K562 (cell line): ENCODE results near the gene AACS. TPM values are rescaled to one million over a fixed set of nuclear protein-coding genes. Genes with fewer than 3 reads are reported as not detected.
A peak's percentile ranks its signal among the peaks of the same experiment; 100 is the strongest.

Experiments used
- ATAC-seq: fragments of 200-7000 bp; cut with Tn5 transposase; 3 replicates; pipeline ENCODE4 v1.9.1; 2020; ENCODE audit warnings: moderate library complexity
- BruUV-seq: library from RNA; stranded (reverse); fragments of 400-500 nt; replicated peaks from 2 replicates; lab custom pipeline; 2021; lab: Mats Ljungman, UMichigan
- CTCF ChIA-PET: fragments of 300-600 bp; formaldehyde crosslinking; extraction: SDS; loops from one replicate; lab custom pipeline; 2021; ENCODE audit warnings: low intra/inter-chr PET ratio; lab: Yijun Ruan, JAX
- POLR2A ChIA-PET: fragments of 300-600, 350-650 bp; sonication (Branson Sonifier 250); formaldehyde crosslinking; extraction: SDS; loops from one replicate; lab custom pipeline; 2021; ENCODE audit warnings: antibody characterized with exemption, inconsistent platforms; lab: Yijun Ruan, JAX
- DNase-seq, 4 experiments: peaks; one replicate each; pipeline versions ENCODE4 v3.0.0 to v3.0.0-alpha.2; 2011 to 2018; ENCODE audit warnings: low spot score in 3 of 4, mixed read lengths in 3 of 4; ENCODE audit errors: extremely low read depth in 1 of 4
- FAIRE-seq: peaks from 2 replicates; lab custom pipeline; 2011; peaks lifted over from hg19 to GRCh38; lab: Jason Lieb, UNC
- H2AFZ ChIP-seq: 2 replicates; pipeline ENCODE4 v1.6.0; 2011; ENCODE audit warnings: low read depth, low read length, control low read depth, inconsistent platforms
- H3K27ac ChIP-seq: fragments of 200-600 bp; 3 replicates; pipeline ENCODE4 v1.8.0; 2011; ENCODE audit warnings: low read depth, mild to moderate bottlenecking, control low read depth, inconsistent platforms, low read length, moderate library complexity, mixed read lengths; ENCODE audit errors: extremely low read depth
- H3K27me3 ChIP-seq, 2 experiments: fragments of 300-600 bp in 1 of 2; 2 replicates in 1 of 2; 3 replicates in 1 of 2; pipeline versions ENCODE4 v1.6.0 to v1.8.0; 2011; ENCODE audit warnings: inconsistent platforms in 2 of 2, low read length in 2 of 2, mild to moderate bottlenecking in 1 of 2, mixed read lengths in 1 of 2, moderate library complexity in 1 of 2; ENCODE audit not compliant: control insufficient read depth in 2 of 2, insufficient read depth in 2 of 2
- H3K36me3 ChIP-seq: fragments of 300-600 bp; 3 replicates; pipeline ENCODE4 v1.8.0; 2011; ENCODE audit warnings: mild to moderate bottlenecking, low read length, inconsistent platforms; ENCODE audit not compliant: control insufficient read depth, insufficient read depth
- H3K4me1 ChIP-seq, 2 experiments: fragments of 200-600 bp in 1 of 2; replicated peaks in 1 of 2; 2 replicates in 1 of 2; 3 replicates in 1 of 2; pipeline versions ENCODE4 v1.5.1 to v1.8.0; 2011; ENCODE audit warnings: inconsistent platforms in 2 of 2, low read length in 2 of 2, mild to moderate bottlenecking in 1 of 2, mixed read lengths in 1 of 2, moderate library complexity in 1 of 2; ENCODE audit not compliant: control insufficient read depth in 2 of 2, insufficient read depth in 2 of 2
- H3K4me2 ChIP-seq: 2 replicates; pipeline ENCODE4 v1.6.1; 2011; ENCODE audit warnings: low read length, control low read depth, inconsistent platforms, mixed read lengths; ENCODE audit not compliant: insufficient read depth
- H3K4me3 ChIP-seq: fragments of 200-600 bp; sonication (generic), shearing (Covaris generic); 2 replicates; pipeline ENCODE4 v1.5.1; 2016; ENCODE audit warnings: control low read depth, inconsistent platforms
- H3K79me2 ChIP-seq: fragments of 200-600 bp; 3 replicates; pipeline ENCODE4 v1.8.0; 2011; ENCODE audit warnings: low read length, inconsistent platforms; ENCODE audit not compliant: control insufficient read depth, insufficient read depth
- H3K9ac ChIP-seq, 2 experiments: 2 replicates each; pipeline versions ENCODE4 v1.6.0 to v1.6.1; 2011; ENCODE audit warnings: low read depth in 2 of 2, low read length in 2 of 2, control low read depth in 1 of 2, inconsistent platforms in 1 of 2, mild to moderate bottlenecking in 1 of 2, mixed read lengths in 1 of 2; ENCODE audit not compliant: insufficient read depth in 1 of 2
- H3K9me1 ChIP-seq: one replicate; pipeline ENCODE4 v1.6.0; 2011; ENCODE audit warnings: inconsistent platforms, mild to moderate bottlenecking, low read length, moderate library complexity; ENCODE audit not compliant: control insufficient read depth, insufficient read depth
- H3K9me3 ChIP-seq: replicated peaks from 2 replicates; pipeline ENCODE4 v1.5.1; 2011; ENCODE audit warnings: low read depth, low read length, inconsistent platforms; ENCODE audit not compliant: control insufficient read depth, insufficient read depth
- H4K20me1 ChIP-seq: replicated peaks from 2 replicates; pipeline ENCODE4 v1.6.1; 2011; ENCODE audit warnings: low read length, inconsistent platforms, mixed read lengths; ENCODE audit not compliant: control insufficient read depth, insufficient read depth
- ATF3 ChIP-seq, 2 experiments: fragments of 450-650 bp in 1 of 2; sonication (generic) in 1 of 2; formaldehyde crosslinking in 1 of 2; IDR thresholded peaks in 1 of 2; conservative IDR thresholded peaks in 1 of 2; 2 replicates each; pipeline versions ENCODE4 v1.6.1 to v1.8.1; 2016 to 2023; ENCODE audit warnings: mild to moderate bottlenecking in 2 of 2, moderate library complexity in 2 of 2, inconsistent platforms in 1 of 2, missing genetic modification reagents in 1 of 2
- BHLHE40 ChIP-seq: IDR thresholded peaks from 2 replicates; pipeline ENCODE4 v1.6.1; 2011; ENCODE audit warnings: low read length, improper control_type of control experiment
- BRF2 ChIP-seq: IDR thresholded peaks from 3 replicates; pipeline ENCODE4 v1.6.1; 2011; ENCODE audit warnings: borderline replicate concordance, mild to moderate bottlenecking; ENCODE audit not compliant: insufficient read length, insufficient read depth
- MNT ChIP-seq, 2 experiments: fragments of 450-650 bp; conservative IDR thresholded peaks; 2 replicates each; pipeline ENCODE4 v1.6.1; 2017; ENCODE audit warnings: mild to moderate bottlenecking in 2 of 2, moderate library complexity in 2 of 2
- NFE2 ChIP-seq: IDR thresholded peaks from 2 replicates; pipeline ENCODE4 v1.6.1; 2014; ENCODE audit warnings: antibody characterized with exemption, low read depth
- NR2F6 ChIP-seq: fragments of 450-650 bp; formaldehyde crosslinking; IDR thresholded peaks from 2 replicates; pipeline ENCODE4 v1.4.0; 2020; ENCODE audit warnings: mild to moderate bottlenecking
- PHF20 ChIP-seq: fragments of 450-650 bp; IDR thresholded peaks from 2 replicates; pipeline ENCODE4 v1.6.1; 2018; ENCODE audit not compliant: partially characterized antibody
- RCOR1 ChIP-seq, 2 experiments: IDR thresholded peaks; 2 replicates each; pipeline ENCODE4 v1.6.1; 2012; ENCODE audit warnings: low read depth in 2 of 2, low read length in 2 of 2, borderline replicate concordance in 1 of 2, improper control_type of control experiment in 1 of 2
- ZNF408 ChIP-seq: fragments of 250-450 bp; sonication (Bioruptor Pico); IDR thresholded peaks from 2 replicates; pipeline ENCODE4 v1.4.0; 2020; ENCODE audit warnings: low read depth, mild to moderate bottlenecking, moderate library complexity
- ZNF431 ChIP-seq: sonication (generic); formaldehyde crosslinking; IDR thresholded peaks from 2 replicates; pipeline ENCODE4 v1.8.0; 2022; ENCODE audit warnings: mild to moderate bottlenecking, missing genetic modification reagents
- ZNF639 ChIP-seq, 2 experiments: fragments of 200-800 bp in 1 of 2; sonication (Bioruptor generic) in 1 of 2; sonication (generic) in 1 of 2; formaldehyde crosslinking in 1 of 2; IDR thresholded peaks in 1 of 2; conservative IDR thresholded peaks in 1 of 2; 2 replicates each; pipeline versions ENCODE4 v1.5.0 to v1.6.1; 2016 to 2020; ENCODE audit warnings: missing compliant biosample characterization in 1 of 2, missing genetic modification characterization in 1 of 2, missing genetic modification reagents in 1 of 2
- WGBS: fragments of 100-300 bp; shearing (Covaris generic); methylation state at CpG from one replicate; pipeline ENCODE4 v1.1.6; 2016; ENCODE audit warnings: low coverage, mixed read lengths; ENCODE audit not compliant: insufficient coverage; ENCODE audit errors: missing lambda C conversion rate; 5-methylcytosine and 5-hydroxymethylcytosine counted together
- in situ Hi-C: fragments of 300-500 bp; cut with MboI; formaldehyde crosslinking; loops from 4 replicates; pipeline ENCODE4 v1.15.0; 2018; ENCODE audit warnings: inconsistent platforms, mixed read lengths
- intact Hi-C: fragments of 100-400 bp; cut with micrococcal nuclease; formaldehyde crosslinking; loops from 2 replicates; pipeline ENCODE4 v1.14.2; 2022
- polyA plus RNA-seq, 8 experiments: library from polyadenylated mRNA; depleted of rRNA in 4 of 8; stranded (reverse) in 5 of 8; unstranded in 3 of 8; fragments of >200 nt; fragmentation: Nextera tagmentation in 2 of 8; fragmentation: Illumina TruSeq in 1 of 8; extraction: Ambion mirVana in 2 of 8; extraction: Trizol in 1 of 8; gene quantifications; 2 replicates each; pipeline versions ENCODE4 v1.2.1 to v1.2.3, GENCODE V29; 2011 to 2014; ENCODE audit warnings: inconsistent platforms in 1 of 8, missing spikeins in 1 of 8
- total RNA-seq, 7 experiments: library from RNA; depleted of rRNA in 6 of 7; stranded (reverse); fragments of >200 nt in 6 of 7; fragmentation: Illumina TruSeq in 2 of 7; extraction: Trizol in 2 of 7; gene quantifications; 2 replicates each; pipeline versions ENCODE4 v1.2.1 to v1.2.3, GENCODE V29; 2011 to 2021; ENCODE audit warnings: low replicate concordance in 1 of 7
- TF ChIP-seq, protein P1 (sequence below): sonication (generic); formaldehyde crosslinking; IDR thresholded peaks from 2 replicates; pipeline ENCODE4 v1.9.0; 2022; ENCODE audit warnings: mild to moderate bottlenecking, missing genetic modification reagents

The AACS gene
- total and polyA plus RNA-seq, 9 of the 15 experiments (the other 6 are each of a cell fraction or from before 2014, with no cell fraction given), result 2.4 to 13.0 (median 6.0) TPM

DNA sequence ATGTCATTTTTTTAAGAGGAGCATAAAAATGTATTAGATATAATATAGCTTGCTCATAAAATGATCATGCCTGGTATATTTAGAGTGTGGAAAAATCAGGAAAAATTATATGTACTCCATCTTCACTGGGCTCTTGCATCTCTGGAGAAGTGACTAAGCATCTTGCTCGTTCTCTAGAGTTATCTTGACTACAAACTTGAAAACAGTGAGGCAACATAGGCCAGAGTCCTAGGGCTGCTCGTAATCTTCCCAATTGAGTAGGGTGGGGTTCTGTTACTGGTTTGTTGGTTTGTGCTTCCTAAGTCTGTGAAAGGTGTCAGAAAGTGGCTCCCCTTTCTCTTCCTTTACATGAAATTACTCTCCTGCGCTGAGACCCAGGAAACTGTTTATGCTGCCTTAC is 46.2 kb downstream of the AACS start:
- FAIRE-seq, result peak; percentile 86
- in situ Hi-C loops, result no loop called here
- H3K27me3 ChIP-seq, result no peaks in the 10 kb centered on the region
- TF ChIP-seq BRF2 (no peak), MNT (conservative IDR thresholded peaks at IDR 0.05) (no peak), NR2F6 (CRISPR knock-in tag) (no peak), BHLHE40 (no peak), RCOR1 (IDR thresholded peaks at IDR 0.05; ENCODE audit: borderline replicate concordance in 1 of 2, low read depth in 2 of 2, low read length in 2 of 2) (peak in 1 of 2 experiments; percentile 24; a peak in 1 of 4 replicates), ZNF431 (CRISPR knock-in tag) (no peak), PHF20 (no peak), ZNF408 (CRISPR knock-in tag) (no peak), ATF3 (IDR thresholded peaks at IDR 0.05) (peak; percentile 38; the same call in 1 of the 2 replicates), ATF3 (CRISPR knock-in tag; conservative IDR thresholded peaks at IDR 0.05) (no peak), NFE2 (peak; percentile 83), ZNF639 (CRISPR knock-in tag; conservative IDR thresholded peaks at IDR 0.05 in 1 of 2, IDR thresholded peaks at IDR 0.05 in 1 of 2) (no peak)
- TF ChIP-seq, protein P1, sequence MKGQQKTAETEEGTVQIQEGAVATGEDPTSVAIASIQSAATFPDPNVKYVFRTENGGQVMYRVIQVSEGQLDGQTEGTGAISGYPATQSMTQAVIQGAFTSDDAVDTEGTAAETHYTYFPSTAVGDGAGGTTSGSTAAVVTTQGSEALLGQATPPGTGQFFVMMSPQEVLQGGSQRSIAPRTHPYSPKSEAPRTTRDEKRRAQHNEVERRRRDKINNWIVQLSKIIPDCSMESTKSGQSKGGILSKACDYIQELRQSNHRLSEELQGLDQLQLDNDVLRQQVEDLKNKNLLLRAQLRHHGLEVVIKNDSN (CRISPR knock-in tag), result no peak

More for the DNA sequence above, 46.2 kb downstream of the AACS start:
- ChIA-PET CTCF (no interaction called here), POLR2A (no interaction called here)
- Histone ChIP-seq H3K4me3 (no peak overlapping the region), H3K9me3 (no peaks in the 10 kb centered on the region), H3K4me2 (no peak overlapping the region; the same call in 1 of the 2 replicates), H3K79me2 (no peaks in the 10 kb centered on the region), H3K9ac (peak overlapping the region in 1 of 2 experiments; percentile 2; a peak in 1 of 4 replicates), H3K4me1 (peaks cover 3 to 12% of the 10 kb centered on the region in 2 experiments; a peak in 3 of 5 replicates), H3K36me3 (peaks cover 21% of the 10 kb centered on the region; the same call in 2 of the 3 replicates), H2AFZ (no peak overlapping the region), H4K20me1 (no peaks in the 10 kb centered on the region), H3K27ac (no peak overlapping the region), H3K9me1 (no peaks in the 10 kb centered on the region)
- intact Hi-C loops, result no loop called here
- BruUV-seq, result no TSS peak
- ATAC-seq, result peak; percentile 88
- 19% methylated on average over 3 of the region's 3 CpGs for WGBS
- peak in 2 of 4 experiments; percentile 53 to 66 for DNase-seq
